ENCODE measurements around the gene ACAN.

GRCh38 chr15:88912500-88912921 lies 109.3 kb downstream of the ACAN start:
- TF ChIP-seq USF2 (IDR thresholded peaks at IDR 0.05; ENCODE audit: borderline replicate concordance, low read depth, low read length) = no peak
- TF ChIP-seq PBX3 (IDR thresholded peaks at IDR 0.05) = no peak
- no peak for TF ChIP-seq GABPA (IDR thresholded peaks at IDR 0.05; ENCODE audit: low read depth)
- no peak for TF ChIP-seq CTCF (IDR thresholded peaks at IDR 0.05)
- no peak for TF ChIP-seq JUND (IDR thresholded peaks at IDR 0.05)
- no peak for TF ChIP-seq CHD2 (IDR thresholded peaks at IDR 0.05; ENCODE audit: low read length, partially characterized antibody)
- TF ChIP-seq MAX (IDR thresholded peaks at IDR 0.05; ENCODE audit: low read depth) = no peak
- no peak for TF ChIP-seq TEAD4 (IDR thresholded peaks at IDR 0.05; ENCODE audit: borderline replicate concordance, insufficient read depth)
- no peak for TF ChIP-seq POLR2AphosphoS5 (IDR thresholded peaks at IDR 0.05; ENCODE audit: low read depth, low read length)

Measured in SK-N-SH (cell line).